B cell (primary cell): ENCODE results near the gene ZNF618. TPM values are rescaled to one million over a fixed set of nuclear protein-coding genes. Genes with fewer than 3 reads are reported as not detected.

Experiments used
- ATAC-seq: fragments of 200-7000 bp; cut with Tn5 transposase; one replicate; pipeline ENCODE4 v1.10.0; 2021; ENCODE audit warnings: low read depth, mild to moderate bottlenecking, moderate number of reproducible peaks, moderate library complexity
- CTCF ChIA-PET: fragments of 350-600 bp; sonication (Branson Sonifier 250); formaldehyde crosslinking; loops from one replicate; lab custom pipeline; 2021; ENCODE audit warnings: antibody characterized with exemption, inconsistent platforms; lab: Charles Lee
- POLR2A ChIA-PET: fragments of 350-600 bp; sonication (Branson Sonifier 250); formaldehyde crosslinking; loops from one replicate; lab custom pipeline; 2021; ENCODE audit warnings: antibody characterized with exemption; lab: Charles Lee
- DNase-seq: peaks from one replicate; pipeline ENCODE4 v3.0.0; 2013
- H2AFZ ChIP-seq: 2 replicates; pipeline ENCODE4 v1.6.1; 2012; ENCODE audit warnings: mild to moderate bottlenecking, low read depth, low read length; ENCODE audit not compliant: insufficient read depth, poor library complexity, severe bottlenecking
- H3K27ac ChIP-seq, 2 donors: 1 replicate in 1 of 2; 2 replicates in 1 of 2; pipeline ENCODE4 v1.5.1; 2012 to 2013; ENCODE audit warnings: low read length in 2 of 2, mild to moderate bottlenecking in 2 of 2, moderate library complexity in 1 of 2
- H3K27me3 ChIP-seq, 4 experiments: fragments of 200-600 bp in 1 of 4; sonication (generic) in 1 of 4; replicated peaks in 1 of 4; 1 replicate in 2 of 4; 2 replicates in 2 of 4; pipeline versions ENCODE4 v1.6.1 to v1.7.0; 2013 to 2016; ENCODE audit warnings: low read length in 3 of 4, mild to moderate bottlenecking in 2 of 4, mixed read lengths in 1 of 4, moderate library complexity in 1 of 4; ENCODE audit not compliant: insufficient read depth in 4 of 4, control insufficient read depth in 3 of 4; ENCODE audit errors: control extremely low read depth in 1 of 4
- H3K36me3 ChIP-seq, 2 experiments: replicated peaks in 1 of 2; 1 replicate in 1 of 2; 2 replicates in 1 of 2; pipeline versions ENCODE4 v1.6.1 to v1.7.1; 2013; ENCODE audit warnings: low read length in 1 of 2; ENCODE audit not compliant: insufficient read depth in 2 of 2, control insufficient read depth in 1 of 2; ENCODE audit errors: control extremely low read depth in 1 of 2, extremely low read depth in 1 of 2
- H3K4me1 ChIP-seq, 2 donors: fragments of 200-600 bp in 1 of 2; sonication (generic) in 1 of 2; 1 replicate in 1 of 2; 2 replicates in 1 of 2; pipeline versions ENCODE4 v1.5.1 to v1.6.1; 2013 to 2017; ENCODE audit warnings: low read length in 2 of 2; ENCODE audit not compliant: control insufficient read depth in 2 of 2, insufficient read depth in 2 of 2
- H3K4me2 ChIP-seq: replicated peaks from 2 replicates; pipeline ENCODE3; 2012; ENCODE audit warnings: mild to moderate bottlenecking, low read depth, low read length; ENCODE audit not compliant: poor library complexity, severe bottlenecking
- H3K4me3 ChIP-seq, 5 experiments: fragments of 200-600 bp in 1 of 5; sonication (generic) in 1 of 5; 1 replicate in 3 of 5; 2 replicates in 2 of 5; pipeline versions ENCODE4 v1.5.1 to v1.7.0; 2011 to 2016; ENCODE audit warnings: low read length in 4 of 5, mild to moderate bottlenecking in 4 of 5, low read depth in 2 of 5, control low read depth in 1 of 5, moderate library complexity in 1 of 5; ENCODE audit not compliant: insufficient read depth in 1 of 5; ENCODE audit errors: control extremely low read depth in 1 of 5, extremely low read depth in 1 of 5
- H3K79me2 ChIP-seq: fragments of 200-600 bp; sonication (generic); one replicate; pipeline ENCODE4 v1.6.0; 2016; ENCODE audit warnings: low read length; ENCODE audit not compliant: control insufficient read depth, insufficient read depth
- H3K9ac ChIP-seq: fragments of 200-600 bp; sonication (generic); 2 replicates; pipeline ENCODE4 v1.6.1; 2017; ENCODE audit warnings: mild to moderate bottlenecking, low read length, moderate library complexity
- H3K9me3 ChIP-seq, 3 donors: one replicate each; pipeline versions ENCODE4 v1.6.1 to v1.7.1; 2013; ENCODE audit warnings: low read length in 2 of 3; ENCODE audit not compliant: control insufficient read depth in 2 of 3, insufficient read depth in 1 of 3; ENCODE audit errors: control extremely low read depth in 1 of 3
- H4K20me1 ChIP-seq: 2 replicates; pipeline ENCODE4 v1.6.0; 2012; ENCODE audit warnings: mild to moderate bottlenecking, low read length; ENCODE audit not compliant: insufficient read depth, control insufficient read depth, poor library complexity, severe bottlenecking
- H3K27ac Mint-ChIP-seq: one replicate; pipeline ENCODE4 v1.8.0; 2021; ENCODE audit warnings: mixed read lengths
- H3K27me3 Mint-ChIP-seq: one replicate; pipeline ENCODE4 v1.8.0; 2021; ENCODE audit warnings: mixed read lengths
- H3K4me1 Mint-ChIP-seq: one replicate; pipeline ENCODE4 v1.8.0; 2021; ENCODE audit warnings: mixed read lengths
- H3K4me3 Mint-ChIP-seq: one replicate; pipeline ENCODE4 v1.8.0; 2021; ENCODE audit warnings: mixed read lengths
- H3K9me3 Mint-ChIP-seq: one replicate; pipeline ENCODE4 v1.8.0; 2022; ENCODE audit warnings: mixed read lengths; ENCODE audit not compliant: insufficient read depth
- EZH2 ChIP-seq: IDR thresholded peaks from 2 replicates; pipeline ENCODE4 v1.6.1; 2012; ENCODE audit warnings: borderline replicate concordance, low read depth, mild to moderate bottlenecking, moderate library complexity, low read length; ENCODE audit not compliant: insufficient read depth, poor library complexity, severe bottlenecking
- WGBS: methylation state at CpG from one replicate; pipeline ENCODE4 v1.1.5; 2013; ENCODE audit warnings: missing lambda C conversion rate; ENCODE audit not compliant: insufficient coverage; 5-methylcytosine and 5-hydroxymethylcytosine counted together
- intact Hi-C: fragments of 100-400 bp; cut with micrococcal nuclease; formaldehyde crosslinking; loops from one replicate; pipeline ENCODE4 v1.10.0; 2022
- polyA plus RNA-seq: library from polyadenylated mRNA; depleted of rRNA; stranded (reverse); fragments of >200 nt; gene quantifications from 2 replicates; pipeline ENCODE4 v1.2.3, GENCODE V29; 2012
- total RNA-seq, 2 donors: library from RNA; stranded (reverse); fragments of 120-200 nt in 1 of 2; gene quantifications; 1 replicate in 1 of 2; 2 replicates in 1 of 2; pipeline versions ENCODE4 v1.2.3 to v1.2.4, GENCODE V29; 2013 to 2022
- TF ChIP-seq, protein P1 (sequence below): fragments of 200-600 bp; IDR thresholded peaks from one replicate; pipeline ENCODE4 v1.8.0; 2022; ENCODE audit warnings: antibody characterized with exemption, mild to moderate bottlenecking

ZNF618 gene
- total and polyA plus RNA-seq, 2 donors (not counting 1 experiment from before 2014, with no cell fraction given): 1.4 to 2.5 TPM

DNA sequence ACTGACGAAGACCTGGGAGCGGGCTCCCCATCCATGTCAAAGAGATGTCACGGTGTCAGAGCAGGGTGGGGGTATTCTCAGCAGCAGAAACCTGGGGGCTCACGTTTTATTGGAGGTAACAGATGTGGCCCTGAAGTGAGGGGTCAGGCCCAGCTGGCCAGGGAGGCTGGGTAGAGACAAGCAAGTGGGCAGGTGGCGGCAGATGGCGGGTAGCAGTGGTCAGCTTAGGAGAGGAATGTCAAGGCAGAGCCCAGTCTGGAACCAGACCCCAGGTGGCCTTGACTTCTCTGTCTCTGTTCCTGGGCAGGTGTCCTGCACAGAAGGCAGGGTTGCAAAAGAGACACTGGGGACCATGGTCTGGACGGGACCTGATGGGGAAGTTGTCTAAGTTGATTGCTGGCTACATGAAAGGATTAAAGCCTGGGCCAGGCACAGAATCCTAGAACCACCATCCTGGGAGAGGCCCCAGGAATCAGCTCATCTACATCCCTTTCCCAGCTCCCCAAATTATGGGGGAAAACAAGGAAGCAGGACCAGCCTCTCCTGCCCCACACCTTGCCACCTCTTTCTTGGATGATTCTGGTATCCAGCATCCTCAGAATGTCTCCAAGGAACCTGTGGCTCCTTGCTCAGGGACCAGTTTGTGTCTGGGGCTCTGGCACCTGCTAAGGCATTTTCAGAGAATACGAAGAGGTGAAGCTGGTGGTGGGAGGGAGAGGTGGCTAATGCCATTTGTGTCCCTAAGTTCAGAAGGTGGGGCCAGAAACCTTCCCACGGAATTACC is 129.5 kb downstream of the ZNF618 start:
- H3K79me2 ChIP-seq: no peaks in the 10 kb centered on the region
- no peak overlapping the region for H3K9ac ChIP-seq
- Mint-ChIP-seq H3K4me3 (no peak overlapping the region), H3K27me3 (peaks cover 7% of the 10 kb centered on the region), H3K27ac (no peak overlapping the region), H3K9me3 (no peaks in the 10 kb centered on the region), H3K4me1 (no peaks in the 10 kb centered on the region)
- H3K36me3 ChIP-seq: no peaks in the 10 kb centered on the region
- H2AFZ ChIP-seq: no peak overlapping the region
- ChIA-PET POLR2A (no interaction called here), CTCF (no interaction called here)
- intact Hi-C loops: no loop called here
- no peak for ATAC-seq
- peaks cover 0 to 22% (median 0%) of the 10 kb centered on the region in 3 donors for H3K9me3 ChIP-seq
- H4K20me1 ChIP-seq: no peaks in the 10 kb centered on the region
- H3K4me2 ChIP-seq: no peak overlapping the region
- no peaks in the 10 kb centered on the region for H3K27me3 ChIP-seq
- 90% methylated on average over 8 of the region's 9 CpGs for WGBS
- no peak overlapping the region for H3K27ac ChIP-seq
- H3K4me3 ChIP-seq: no peak overlapping the region
- DNase-seq: no peak
- H3K4me1 ChIP-seq: no peaks in the 10 kb centered on the region
- TF ChIP-seq EZH2: no peak
- TF ChIP-seq, protein P1, sequence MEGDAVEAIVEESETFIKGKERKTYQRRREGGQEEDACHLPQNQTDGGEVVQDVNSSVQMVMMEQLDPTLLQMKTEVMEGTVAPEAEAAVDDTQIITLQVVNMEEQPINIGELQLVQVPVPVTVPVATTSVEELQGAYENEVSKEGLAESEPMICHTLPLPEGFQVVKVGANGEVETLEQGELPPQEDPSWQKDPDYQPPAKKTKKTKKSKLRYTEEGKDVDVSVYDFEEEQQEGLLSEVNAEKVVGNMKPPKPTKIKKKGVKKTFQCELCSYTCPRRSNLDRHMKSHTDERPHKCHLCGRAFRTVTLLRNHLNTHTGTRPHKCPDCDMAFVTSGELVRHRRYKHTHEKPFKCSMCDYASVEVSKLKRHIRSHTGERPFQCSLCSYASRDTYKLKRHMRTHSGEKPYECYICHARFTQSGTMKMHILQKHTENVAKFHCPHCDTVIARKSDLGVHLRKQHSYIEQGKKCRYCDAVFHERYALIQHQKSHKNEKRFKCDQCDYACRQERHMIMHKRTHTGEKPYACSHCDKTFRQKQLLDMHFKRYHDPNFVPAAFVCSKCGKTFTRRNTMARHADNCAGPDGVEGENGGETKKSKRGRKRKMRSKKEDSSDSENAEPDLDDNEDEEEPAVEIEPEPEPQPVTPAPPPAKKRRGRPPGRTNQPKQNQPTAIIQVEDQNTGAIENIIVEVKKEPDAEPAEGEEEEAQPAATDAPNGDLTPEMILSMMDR: no peak

DNA sequence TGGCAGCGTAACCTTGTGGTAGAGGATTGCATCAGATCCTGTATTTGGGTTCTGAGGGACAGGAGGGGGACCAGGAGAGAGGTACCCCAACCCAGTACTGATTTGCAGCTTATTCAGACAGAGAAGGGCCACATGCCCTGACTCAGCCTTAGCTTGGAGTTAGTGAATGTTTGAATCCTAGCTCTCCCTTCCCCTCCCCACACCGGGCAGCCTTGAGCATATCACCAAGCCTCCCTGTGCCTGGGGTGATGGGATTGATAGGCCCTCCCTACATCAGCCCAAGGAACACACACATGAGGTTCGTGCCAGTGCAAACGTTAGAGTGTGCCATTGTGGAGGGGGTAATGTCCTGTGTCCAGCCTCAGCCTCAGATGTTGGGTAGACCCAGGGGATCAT is 130.0 kb downstream of the ZNF618 start:
- no peak overlapping the region for H3K9ac ChIP-seq
- DNase-seq (no peak), ATAC-seq (no peak)
- TF ChIP-seq, protein P1: no peak
- TF ChIP-seq EZH2: no peak
- 100% methylated on average over 2 of the region's 4 CpGs for WGBS
- H3K9me3 ChIP-seq: peaks cover 0 to 22% (median 0%) of the 10 kb centered on the region in 3 donors
- POLR2A ChIA-PET: no interaction called here
- Mint-ChIP-seq H3K4me3 (no peak overlapping the region), H3K4me1 (no peaks in the 10 kb centered on the region), H3K27ac (no peak overlapping the region), H3K27me3 (peaks cover 7% of the 10 kb centered on the region), H3K9me3 (no peaks in the 10 kb centered on the region)
- no peak overlapping the region for H3K4me2 ChIP-seq
- H3K27me3 ChIP-seq: no peaks in the 10 kb centered on the region
- H3K4me1 ChIP-seq: no peaks in the 10 kb centered on the region
- no peak overlapping the region for H2AFZ ChIP-seq
- H4K20me1 ChIP-seq: no peaks in the 10 kb centered on the region
- CTCF ChIA-PET: no interaction called here
- intact Hi-C loops: no loop called here
- H3K36me3 ChIP-seq: no peaks in the 10 kb centered on the region
- no peaks in the 10 kb centered on the region for H3K79me2 ChIP-seq
- H3K4me3 ChIP-seq: no peak overlapping the region
- H3K27ac ChIP-seq: no peak overlapping the region
